Measurements from ENCODE around the gene OR4D11. TPM values are rescaled to one million over a fixed set of nuclear protein-coding genes. Genes with fewer than 3 reads are reported as not detected.

Gene OR4D11
- total and polyA plus RNA-seq, 2 donors (not counting 1 experiment from before 2014, with no cell fraction given): not detected

Other genes with a start within 250 kb of the OR4D11 start
- gene OR5AN1, start 144.7 kb upstream of the OR4D11 start, total RNA-seq: 0.12 TPM in 1 of 2 replicates, not detected in the other
- gene OR5AN1, start 144.7 kb upstream of the OR4D11 start, polyA plus RNA-seq: 0.17 TPM in 1 of 2 replicates, not detected in the other
- gene OR5A2, start 77.2 kb upstream of the OR4D11 start, total RNA-seq: not detected in 2 replicates
- gene OR5A2, start 77.2 kb upstream of the OR4D11 start, polyA plus RNA-seq: not detected in 2 replicates
- not detected in 2 replicates for gene OR5A1, start 67.1 kb upstream of the OR4D11 start, total RNA-seq
- not detected in 2 replicates for gene OR5A1, start 67.1 kb upstream of the OR4D11 start, polyA plus RNA-seq
- gene OR4D6, start 46.6 kb upstream of the OR4D11 start, total RNA-seq: not detected in 2 replicates
- gene OR4D6, start 46.6 kb upstream of the OR4D11 start, polyA plus RNA-seq: not detected in 2 replicates
- not detected in 2 replicates for gene OR4D10, start 30.3 kb upstream of the OR4D11 start, total RNA-seq
- not detected in 2 replicates for gene OR4D10, start 30.3 kb upstream of the OR4D11 start, polyA plus RNA-seq
- gene OR4D9, start 8.0 kb downstream of the OR4D11 start, total RNA-seq: not detected in 2 replicates
- not detected in 2 replicates for gene OR4D9, start 8.0 kb downstream of the OR4D11 start, polyA plus RNA-seq
- 40.2 and 42.5 TPM in 2 replicates for gene OSBP, start 112.2 kb downstream of the OR4D11 start, total RNA-seq
- gene OSBP, start 112.2 kb downstream of the OR4D11 start, polyA plus RNA-seq: 12.6 and 25.3 TPM in 2 replicates
- 45.0 and 46.0 TPM in 2 replicates for gene PATL1, start 165.5 kb downstream of the OR4D11 start, total RNA-seq
- gene PATL1, start 165.5 kb downstream of the OR4D11 start, polyA plus RNA-seq: 40.8 and 56.2 TPM in 2 replicates
- gene OR10V1, start 210.3 kb downstream of the OR4D11 start, total RNA-seq: not detected in 2 replicates
- not detected in 2 replicates for gene OR10V1, start 210.3 kb downstream of the OR4D11 start, polyA plus RNA-seq